Medulla oblongata (tissue), 1 donor: ENCODE results near the gene SLC2A13.
A peak's percentile ranks its signal among the peaks of the same experiment; 100 is the strongest.
"Not testable (repeated sequence)": the region's sequence is repeated elsewhere in the genome, so short reads cannot be mapped to it uniquely, and the experiment has no call there.

ENCODE experiments used
- DNase-seq: peaks from one replicate; pipeline ENCODE4 v3.0.0-alpha.2; 2015; ENCODE audit errors: extremely low spot score

Gene SLC2A13

DNA sequence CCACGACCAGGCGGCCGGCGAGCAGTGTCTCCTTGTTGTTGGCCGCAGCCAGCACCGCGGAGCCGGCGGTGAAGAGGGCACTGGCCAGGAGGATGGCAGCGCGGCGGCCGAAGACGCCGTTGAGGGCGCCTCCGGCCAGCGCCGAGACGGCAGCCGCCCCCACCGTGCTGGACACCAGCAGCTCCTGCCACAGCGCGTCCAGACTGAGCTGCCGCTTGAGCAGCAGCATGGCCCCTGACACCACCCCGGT lies 691 bp downstream of the SLC2A13 start:
- DNase-seq, result peak; percentile 13

- DNase-seq, result no peak
Measured at GRCh38 chr12:40104461-40105264, 1.2 kb downstream of the SLC2A13 start.

DNA sequence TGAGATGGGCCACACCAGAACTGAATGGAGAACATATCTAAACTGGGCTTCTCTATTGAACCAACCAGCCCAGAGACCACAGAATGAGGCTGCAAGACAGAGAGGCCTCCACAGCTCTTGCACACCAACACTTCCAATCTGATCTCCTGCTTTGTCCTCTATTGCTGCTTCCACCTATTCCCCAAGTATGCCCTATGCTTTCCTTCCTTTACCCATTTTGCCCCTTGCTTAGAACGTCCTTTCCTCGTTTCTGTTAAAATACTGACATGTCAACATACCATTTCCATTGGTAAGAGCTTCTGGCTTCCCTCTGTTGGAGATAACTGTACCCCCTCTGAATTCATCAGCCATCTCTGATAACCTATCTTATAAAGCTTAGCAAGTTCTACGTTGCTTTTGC lies 2.8 kb downstream of the SLC2A13 start:
- DNase-seq, result no peak

- DNase-seq, result no peak
Measured at GRCh38 chr12:40101747-40102146, 4.1 kb downstream of the SLC2A13 start.

- DNase-seq, result peak; percentile 45
Measured at GRCh38 chr12:40099423-40099853, 6.4 kb downstream of the SLC2A13 start.

DNA sequence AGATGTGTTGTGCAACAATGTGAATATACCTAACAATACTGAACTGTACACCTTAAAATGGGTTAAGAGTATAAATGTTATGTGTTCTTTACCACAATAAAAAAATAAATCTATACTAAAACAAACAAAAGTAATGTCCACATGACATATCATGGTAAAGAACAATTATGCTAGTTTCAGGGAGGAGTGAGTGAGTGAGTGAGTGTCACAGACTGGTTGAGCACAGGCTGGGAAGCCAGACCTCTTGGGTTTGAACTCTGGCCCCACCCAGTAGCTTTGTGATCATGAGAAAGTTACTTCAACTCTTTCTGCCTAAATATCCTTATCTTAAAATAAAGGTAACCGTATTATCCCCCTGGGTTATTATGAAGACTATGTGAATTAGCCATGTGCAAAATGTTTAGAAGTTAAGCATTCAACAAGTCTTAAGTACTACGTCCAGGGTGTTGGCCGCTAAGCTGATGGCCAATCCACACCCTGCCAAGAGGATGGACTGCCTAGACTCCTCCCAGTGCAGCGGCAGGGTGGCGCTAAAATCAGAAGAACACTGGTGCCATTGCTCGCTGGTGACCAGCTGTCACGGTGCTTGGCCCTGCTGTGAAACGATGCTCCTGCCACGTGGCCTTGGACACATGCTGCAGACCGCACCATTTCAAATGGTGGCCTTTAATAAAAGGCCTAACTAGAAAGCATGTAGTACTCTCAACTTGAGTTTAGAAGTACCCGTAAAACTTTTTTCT lies 7.3 kb downstream of the SLC2A13 start:
- DNase-seq, result no peak

DNA sequence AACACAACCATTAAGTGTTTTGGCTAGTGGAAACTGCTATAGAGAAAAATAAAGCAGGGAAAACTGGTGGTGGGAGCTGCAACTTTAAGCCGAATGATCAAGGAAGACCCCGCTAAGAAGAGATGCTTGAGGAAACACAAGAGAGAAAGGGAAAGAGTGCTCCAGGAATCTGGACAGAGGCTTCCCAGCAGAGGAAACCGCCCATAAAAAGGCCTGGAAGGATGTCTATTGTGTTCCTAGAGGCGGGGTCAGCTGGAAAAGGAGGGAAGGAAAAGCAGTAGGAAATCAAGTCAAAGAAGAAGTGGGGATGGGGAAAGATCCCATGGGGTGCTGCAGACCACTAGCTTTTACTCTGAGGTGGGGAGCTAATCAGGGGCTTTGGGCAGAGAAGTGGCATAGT lies 12.4 kb downstream of the SLC2A13 start:
- DNase-seq, result no peak

- DNase-seq, result no peak
Measured at GRCh38 chr12:40086471-40086870, 19.4 kb downstream of the SLC2A13 start.

DNA sequence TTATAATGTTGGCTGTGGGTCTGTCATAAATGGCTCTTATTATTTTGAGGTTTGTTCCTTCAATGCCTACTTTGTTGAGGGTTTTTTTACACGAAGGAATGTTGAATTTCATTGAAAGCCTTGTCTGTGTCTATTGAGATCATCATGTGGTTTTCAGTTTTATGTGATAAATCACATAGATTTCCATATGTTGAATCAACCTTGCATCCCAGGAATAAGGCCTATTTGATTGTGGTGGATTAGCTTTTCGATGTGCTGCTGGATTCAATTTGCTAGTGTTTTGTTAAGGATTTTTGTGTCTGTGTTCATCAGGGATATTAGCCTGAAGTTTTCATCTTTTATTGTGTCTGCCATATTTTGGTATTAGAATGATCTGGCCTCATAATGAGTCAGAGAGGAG lies 27.6 kb downstream of the SLC2A13 start:
- DNase-seq, result no peak

DNA sequence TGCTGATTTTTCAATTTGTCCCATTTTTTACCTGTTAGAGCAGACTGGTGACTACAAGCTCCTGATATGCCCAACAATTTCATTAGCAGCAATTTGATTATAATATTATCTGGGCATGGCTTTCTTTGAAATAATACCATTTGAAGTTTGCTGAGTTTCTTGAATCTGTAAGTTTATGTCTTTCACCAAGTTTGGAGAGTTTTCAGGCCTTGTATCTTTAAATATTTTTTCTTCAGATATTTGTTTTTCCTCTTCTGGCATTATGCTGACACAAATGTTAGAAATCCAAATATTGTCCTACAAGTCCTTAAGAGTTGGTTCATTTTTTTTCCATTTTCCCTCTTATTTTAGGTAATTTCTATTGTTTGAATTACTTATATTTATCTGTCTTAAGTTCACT lies 30.4 kb downstream of the SLC2A13 start:
- no peak for DNase-seq

- DNase-seq, result no peak
Measured at GRCh38 chr12:40068416-40068815, 37.5 kb downstream of the SLC2A13 start.

DNA sequence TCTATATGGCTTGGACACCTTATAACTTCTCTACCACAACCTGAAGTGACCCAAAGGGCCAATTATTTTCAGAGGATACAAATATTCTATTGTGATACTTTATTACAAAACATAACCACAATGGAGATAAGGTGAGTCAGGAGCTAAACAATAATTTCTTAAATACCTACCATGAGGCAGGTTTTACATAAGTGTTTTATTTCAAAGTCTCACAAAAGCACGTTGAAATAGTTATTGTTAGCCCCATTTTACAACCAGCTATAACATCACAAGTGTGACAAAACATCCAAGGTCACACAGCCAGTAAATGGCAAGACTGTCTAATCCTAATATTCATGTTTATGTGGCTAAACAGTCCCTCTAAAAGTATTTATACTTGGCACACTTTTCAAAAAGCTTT lies 40.2 kb downstream of the SLC2A13 start:
- DNase-seq, result no peak

DNA sequence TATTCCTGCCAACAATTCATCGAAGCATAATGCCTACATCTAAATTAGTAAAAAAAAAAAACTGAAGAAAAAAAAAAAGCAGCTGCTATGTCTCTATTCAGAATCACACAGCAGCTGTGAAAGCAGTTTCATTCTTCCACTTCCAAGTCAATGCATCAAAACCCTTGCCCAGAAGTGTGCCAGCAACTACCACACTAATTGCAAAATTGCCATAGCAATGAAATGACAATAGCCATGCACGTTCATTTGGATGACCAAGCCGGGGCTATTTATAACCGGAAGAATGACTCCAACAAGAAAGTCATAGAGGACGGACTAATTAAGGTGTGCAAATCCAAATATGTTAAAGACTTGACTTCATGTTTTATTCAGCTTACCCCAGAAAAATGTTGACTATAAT lies 42.5 kb downstream of the SLC2A13 start:
- peak; percentile 26 for DNase-seq

- DNase-seq, result peak; percentile 38
Measured at GRCh38 chr12:40058721-40059190, 47.1 kb downstream of the SLC2A13 start.

- DNase-seq, result no peak
Measured at GRCh38 chr12:40056373-40056772, 49.5 kb downstream of the SLC2A13 start.

- no peak for DNase-seq
Measured at GRCh38 chr12:40055776-40056175, 50.1 kb downstream of the SLC2A13 start.

DNA sequence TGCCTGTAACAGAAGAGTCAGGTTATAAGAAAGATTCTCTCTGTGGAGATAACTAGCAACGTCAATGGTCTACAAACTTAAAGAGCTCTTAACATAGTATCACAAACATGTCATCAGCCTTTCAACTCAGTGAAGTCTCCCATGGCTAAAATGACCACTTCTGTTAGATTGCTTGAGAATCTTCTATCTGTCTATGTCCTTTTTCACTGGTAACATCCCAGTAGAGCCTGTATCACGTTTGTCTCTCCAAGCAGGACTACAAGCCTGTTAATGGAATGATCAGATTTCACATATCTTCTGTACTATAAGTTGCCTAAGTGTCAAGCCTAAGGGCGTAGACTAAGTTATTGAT lies 50.7 kb downstream of the SLC2A13 start:
- no peak for DNase-seq

DNA sequence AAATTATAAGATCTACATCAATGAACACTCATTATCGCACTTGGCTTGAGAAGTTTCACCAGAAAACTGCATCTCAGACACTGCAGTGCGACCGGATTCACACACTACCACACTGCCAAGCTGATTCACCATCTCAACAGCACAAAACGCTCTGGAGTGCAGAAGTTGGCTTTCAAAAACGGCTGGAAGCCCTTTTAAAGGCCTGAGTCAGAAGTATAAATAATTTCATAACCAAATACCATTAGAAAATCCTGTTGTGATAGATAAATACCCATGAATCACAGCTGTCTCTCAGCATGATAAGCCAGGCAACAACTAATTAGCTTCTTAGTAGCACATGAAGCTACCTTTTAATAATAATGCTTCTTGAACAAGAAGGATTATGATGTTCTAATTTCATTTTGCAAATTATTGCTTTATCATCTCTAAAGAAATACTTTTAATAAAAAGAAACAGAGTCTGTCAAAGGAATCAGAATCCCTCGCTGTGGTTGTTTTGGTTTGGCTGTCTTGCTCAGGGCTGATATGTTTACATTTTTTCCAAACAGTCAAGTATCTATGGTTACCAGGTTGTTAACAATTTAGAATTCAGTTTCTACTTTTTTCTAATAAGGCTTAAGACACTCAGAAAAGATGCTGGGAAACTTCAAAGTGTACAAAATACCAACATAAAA lies 51.2 kb downstream of the SLC2A13 start:
- no peak for DNase-seq

- no peak for DNase-seq
Measured at GRCh38 chr12:40049268-40049667, 56.6 kb downstream of the SLC2A13 start.

- DNase-seq, result not testable (repeated sequence)
Measured at GRCh38 chr12:40047002-40047401, 58.9 kb downstream of the SLC2A13 start.

GRCh38 chr12:40045656-40046055 lies 60.2 kb downstream of the SLC2A13 start:
- DNase-seq, result no peak

DNA sequence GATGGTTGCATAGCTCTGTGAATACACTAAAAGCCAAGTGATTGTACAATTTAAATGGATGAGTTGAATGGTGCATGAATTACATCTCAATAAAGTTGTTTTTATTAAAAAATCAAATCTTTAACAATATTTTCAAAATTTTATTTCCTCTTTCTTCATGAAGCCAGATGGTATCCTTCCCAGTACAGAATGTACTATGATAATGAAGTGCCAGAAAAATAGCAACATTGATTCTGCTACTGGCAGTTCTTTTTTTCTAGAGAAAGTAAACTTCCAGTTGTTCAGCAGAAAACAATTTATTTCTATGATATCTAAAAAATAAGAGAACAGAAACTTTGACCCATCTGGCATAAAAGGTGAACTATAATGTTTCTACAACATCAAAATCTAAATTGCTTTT lies 61.5 kb downstream of the SLC2A13 start:
- DNase-seq, result no peak

DNA sequence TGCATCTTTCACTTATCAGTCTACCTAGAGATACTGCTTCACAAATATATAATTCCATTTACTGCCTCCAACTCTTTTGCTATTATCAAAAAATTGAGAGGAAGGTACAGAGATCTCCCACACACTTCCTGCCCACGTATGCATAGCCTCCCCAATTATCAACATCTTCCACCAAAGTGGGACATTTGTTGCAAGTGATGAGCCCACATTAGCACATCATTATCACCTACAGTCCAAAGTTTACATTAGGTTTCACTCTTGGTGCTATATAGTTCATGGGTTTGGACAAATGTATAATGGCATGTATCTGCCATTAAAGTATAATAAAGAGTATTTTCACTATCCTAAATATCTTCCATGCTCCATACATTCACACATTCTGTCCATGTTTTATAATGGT lies 66.3 kb downstream of the SLC2A13 start:
- DNase-seq, result no peak
